HTERT RPE-1 (cell line): ENCODE data around the gene CALHM2.

ENCODE experiments used
- in situ Hi-C: fragments of 300-500 bp; cut with MboI; formaldehyde crosslinking; loops from 4 replicates; pipeline ENCODE4 v1.14.3; 2020; ENCODE audit warnings: low sequenced_read_pairs

The CALHM2 gene

GRCh38 chr10:103476046-103476768 is 24.0 kb upstream of the CALHM2 start:
- in situ Hi-C loops = no loop called here

- in situ Hi-C loops = no loop called here
Observed at GRCh38 chr10:103475437-103475836, 23.3 kb upstream of the CALHM2 start.

- in situ Hi-C loops = no loop called here
Observed at GRCh38 chr10:103474077-103474476, 21.9 kb upstream of the CALHM2 start.

- in situ Hi-C loops = no loop called here
Observed at GRCh38 chr10:103473261-103473671, 21.1 kb upstream of the CALHM2 start.

GRCh38 chr10:103472005-103472404 is 19.8 kb upstream of the CALHM2 start:
- in situ Hi-C loops = no loop called here

- in situ Hi-C loops = no loop called here
Observed at GRCh38 chr10:103470761-103471653, 18.8 kb upstream of the CALHM2 start.

- in situ Hi-C loops = no loop called here
Observed at GRCh38 chr10:103469201-103469600, 17.0 kb upstream of the CALHM2 start.

- in situ Hi-C loops = no loop called here
Observed at GRCh38 chr10:103467406-103467805, 15.2 kb upstream of the CALHM2 start.

- in situ Hi-C loops = no loop called here
Observed at GRCh38 chr10:103466734-103467133, 14.6 kb upstream of the CALHM2 start.

- in situ Hi-C loops = no loop called here
Observed at GRCh38 chr10:103465411-103466179, 13.4 kb upstream of the CALHM2 start.

- in situ Hi-C loops = no loop called here
Observed at GRCh38 chr10:103463499-103463898, 11.3 kb upstream of the CALHM2 start.

GRCh38 chr10:103459615-103460014 is 7.4 kb upstream of the CALHM2 start:
- in situ Hi-C loops = no loop called here

GRCh38 chr10:103458720-103459119 is 6.5 kb upstream of the CALHM2 start, which contains the start of gene CALHM1:
TSS of gene CALHM1 (minus strand) at chr10:103458900. CDS start at chr10:103458751, 149 bp downstream.
- in situ Hi-C loops = no loop called here

- in situ Hi-C loops = no loop called here
Observed at GRCh38 chr10:103457896-103458583, 5.9 kb upstream of the CALHM2 start.

- in situ Hi-C loops = no loop called here
Observed at GRCh38 chr10:103457176-103457712, 5.1 kb upstream of the CALHM2 start.

GRCh38 chr10:103456074-103456660 is 4.0 kb upstream of the CALHM2 start:
- in situ Hi-C loops = no loop called here

- in situ Hi-C loops = no loop called here
Observed at GRCh38 chr10:103455235-103455634, 3.1 kb upstream of the CALHM2 start.

GRCh38 chr10:103454026-103454425 is 1.9 kb upstream of the CALHM2 start:
- in situ Hi-C loops = no loop called here

- in situ Hi-C loops = no loop called here
Observed at GRCh38 chr10:103452506-103453230, 498 bp upstream of the CALHM2 start.
